Stimulated activated CD8-positive, alpha-beta memory T cell treated with anti-CD3 and anti-CD28 coated beads, Interleukin-12 subunit alpha, Interleukin-12 subunit beta, amount 100 ng/mL, for 1 hour (primary cell): ENCODE measurements around the gene TOX4.
"Not testable (repeated sequence)": the region's sequence is repeated elsewhere in the genome, so short reads cannot be mapped to it uniquely, and the experiment has no call there.

Experiments used
- DNase-seq: peaks from one replicate; pipeline ENCODE4 v3.0.0-alpha.2; 2020; ENCODE audit warnings: low read depth

TOX4 gene

GRCh38 chr14:21535545-21536417, 58.8 kb downstream of the TOX4 start:
- DNase-seq, result no peak

GRCh38 chr14:21536418-21537089, 59.6 kb downstream of the TOX4 start:
- DNase-seq, result no peak

GRCh38 chr14:21537090-21537424, 60.1 kb downstream of the TOX4 start:
- no peak for DNase-seq

DNA sequence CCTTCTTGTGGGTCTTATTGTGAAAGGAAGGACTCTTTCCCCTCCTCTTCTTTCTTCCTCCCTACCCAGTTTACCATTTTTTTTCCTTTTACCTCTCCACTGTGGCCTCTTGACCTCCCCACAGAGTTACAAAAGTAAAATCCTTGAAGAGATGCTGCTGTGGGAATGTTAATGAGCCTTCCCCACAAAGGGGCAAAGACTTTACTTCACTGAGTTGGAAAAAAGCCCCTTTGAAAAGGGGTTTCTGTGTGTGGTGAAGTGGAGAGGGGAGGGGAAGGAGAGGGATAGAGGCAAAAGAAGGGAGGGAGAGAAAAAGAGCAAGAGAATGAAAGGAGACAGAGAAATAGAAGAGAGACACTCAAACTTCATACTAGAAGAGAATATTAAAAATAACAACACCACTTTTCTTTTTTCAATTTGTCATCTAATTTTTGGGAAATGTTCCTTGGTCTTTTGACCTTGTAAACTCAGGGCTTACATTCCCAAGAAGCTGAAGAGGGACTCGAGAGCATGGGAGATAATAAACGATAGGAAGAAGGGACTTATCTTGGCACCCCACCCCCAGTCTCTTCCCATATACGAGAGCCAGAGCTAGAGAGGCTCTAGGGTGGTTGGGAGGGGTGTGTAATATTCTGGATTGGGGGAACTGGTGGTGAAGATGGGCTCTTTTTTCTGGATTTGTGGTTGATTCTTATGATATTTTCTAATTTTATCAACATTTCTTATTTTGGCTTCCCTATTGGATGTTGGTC, 62.4 kb downstream of the TOX4 start:
- no peak for DNase-seq

GRCh38 chr14:21541413-21542074, 64.5 kb downstream of the TOX4 start:
- DNase-seq, result no peak

DNA sequence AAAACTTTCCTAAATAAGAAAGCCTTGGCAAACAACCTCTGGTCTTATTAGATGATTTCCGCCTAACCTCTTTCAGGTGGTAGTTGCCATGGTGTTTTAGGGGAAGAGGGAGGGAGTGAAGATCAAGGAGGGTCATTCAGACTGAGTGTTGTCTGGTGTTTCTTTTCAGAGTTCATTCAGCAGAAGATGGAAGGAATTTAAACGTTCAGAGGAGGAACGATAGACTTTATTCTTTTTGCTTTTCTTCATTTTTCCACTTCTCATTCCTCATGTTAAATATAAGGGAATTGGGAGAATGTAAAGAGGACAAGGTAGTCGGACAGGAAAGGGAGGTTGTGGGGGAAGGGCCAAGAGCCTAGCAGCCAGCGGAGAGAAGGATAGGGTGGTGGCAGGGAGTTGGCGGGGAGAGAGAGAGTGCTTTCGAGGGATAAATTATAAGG, 66.5 kb downstream of the TOX4 start:
- DNase-seq, result no peak

DNA sequence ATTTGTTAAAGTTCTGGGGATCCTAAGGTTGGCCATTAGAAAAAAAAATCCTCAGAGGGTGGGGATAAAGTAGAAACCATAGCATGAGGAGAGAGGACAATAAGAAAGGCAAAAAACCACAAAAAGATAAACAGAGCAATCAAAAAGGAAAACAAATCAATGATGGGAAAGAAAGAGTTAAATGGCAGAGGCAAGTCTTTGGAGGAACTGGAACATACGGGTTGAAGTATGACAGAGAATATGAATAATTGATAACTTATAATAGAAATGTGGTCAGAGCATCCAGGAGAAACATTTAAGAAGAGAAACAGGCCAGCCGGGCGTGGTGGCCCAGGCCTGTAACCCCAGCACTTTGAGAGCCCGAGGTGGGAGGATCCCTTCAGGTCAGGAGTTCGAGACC, 67.0 kb downstream of the TOX4 start:
- DNase-seq, result no peak

- DNase-seq, result not testable (repeated sequence)
Measured at GRCh38 chr14:21544588-21544987, 67.6 kb downstream of the TOX4 start.
